Hematopoietic multipotent progenitor cell treated with erythropoietin and hydrocortisone succinate and interleukin-3 and kit ligand, for 15 days (in vitro differentiated cells): ENCODE data around the gene CTSZ.
A peak's percentile ranks its signal among the peaks of the same experiment; 100 is the strongest.
"Not testable (repeated sequence)": the region's sequence is repeated elsewhere in the genome, so short reads cannot be mapped to it uniquely, and the experiment has no call there.

Experiments used
- DNase-seq: peaks from one replicate; pipeline ENCODE4 v3.0.0-alpha.2; 2015; ENCODE audit warnings: low spot score

Gene CTSZ

DNA sequence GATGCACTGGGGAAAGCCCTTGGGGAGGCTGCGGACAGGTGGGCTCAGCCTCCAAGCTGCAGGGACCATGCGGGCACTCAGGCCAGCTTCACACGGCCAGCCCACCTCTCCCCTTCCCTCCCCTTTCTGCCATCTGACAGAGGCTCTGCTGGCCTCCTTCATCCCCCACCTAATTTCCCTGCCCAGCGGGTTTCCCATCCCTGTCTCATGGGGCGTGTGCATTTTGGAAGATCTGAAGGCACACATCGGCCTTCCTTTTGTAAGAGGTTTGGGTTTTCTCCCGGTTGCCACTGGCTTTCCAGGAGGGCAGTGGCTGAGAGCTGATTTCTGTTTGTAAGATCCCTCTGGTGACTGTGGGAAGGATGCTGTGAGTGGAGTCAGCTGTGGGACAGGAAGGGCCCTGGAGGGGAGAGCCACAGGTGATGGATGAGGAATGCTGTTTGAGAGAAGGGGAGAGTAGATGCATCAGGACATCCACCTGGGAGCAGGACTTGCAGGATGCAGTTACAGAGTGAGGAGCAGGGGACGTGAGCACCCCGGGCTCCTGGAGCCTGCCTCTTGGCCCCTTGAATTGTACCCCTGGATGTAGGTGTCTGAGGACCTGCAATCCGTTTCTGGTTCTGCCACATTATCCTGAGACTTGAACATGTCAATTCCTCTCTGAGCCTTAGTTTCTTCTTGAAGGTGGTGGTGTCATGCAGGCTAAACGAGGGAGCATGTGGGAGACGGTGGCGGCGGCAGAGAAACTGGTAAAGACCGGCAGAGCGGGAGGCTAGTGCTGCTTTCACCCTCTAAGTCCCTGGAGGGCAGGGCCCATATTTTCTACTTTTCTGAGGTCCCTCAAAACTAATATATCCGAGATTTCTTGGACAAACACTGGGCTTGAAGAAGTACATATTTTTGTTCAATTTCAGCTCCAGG lies 6.2 kb upstream of the CTSZ start:
- DNase-seq: no peak

DNA sequence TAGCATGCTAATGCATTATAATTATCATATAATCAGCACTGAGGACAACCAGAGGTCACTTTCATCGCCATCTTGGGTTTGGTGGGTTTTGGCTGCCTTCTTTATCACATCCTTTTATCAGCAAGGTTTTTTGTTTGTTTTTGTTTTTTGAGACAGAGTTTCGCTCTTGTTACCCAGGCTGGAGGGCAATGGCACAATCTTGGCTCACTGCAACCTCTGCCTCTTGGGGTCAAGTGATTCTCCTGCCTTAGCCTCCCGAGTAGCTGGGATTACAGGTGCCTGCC lies 4.8 kb upstream of the CTSZ start:
- DNase-seq: not testable (repeated sequence)

DNA sequence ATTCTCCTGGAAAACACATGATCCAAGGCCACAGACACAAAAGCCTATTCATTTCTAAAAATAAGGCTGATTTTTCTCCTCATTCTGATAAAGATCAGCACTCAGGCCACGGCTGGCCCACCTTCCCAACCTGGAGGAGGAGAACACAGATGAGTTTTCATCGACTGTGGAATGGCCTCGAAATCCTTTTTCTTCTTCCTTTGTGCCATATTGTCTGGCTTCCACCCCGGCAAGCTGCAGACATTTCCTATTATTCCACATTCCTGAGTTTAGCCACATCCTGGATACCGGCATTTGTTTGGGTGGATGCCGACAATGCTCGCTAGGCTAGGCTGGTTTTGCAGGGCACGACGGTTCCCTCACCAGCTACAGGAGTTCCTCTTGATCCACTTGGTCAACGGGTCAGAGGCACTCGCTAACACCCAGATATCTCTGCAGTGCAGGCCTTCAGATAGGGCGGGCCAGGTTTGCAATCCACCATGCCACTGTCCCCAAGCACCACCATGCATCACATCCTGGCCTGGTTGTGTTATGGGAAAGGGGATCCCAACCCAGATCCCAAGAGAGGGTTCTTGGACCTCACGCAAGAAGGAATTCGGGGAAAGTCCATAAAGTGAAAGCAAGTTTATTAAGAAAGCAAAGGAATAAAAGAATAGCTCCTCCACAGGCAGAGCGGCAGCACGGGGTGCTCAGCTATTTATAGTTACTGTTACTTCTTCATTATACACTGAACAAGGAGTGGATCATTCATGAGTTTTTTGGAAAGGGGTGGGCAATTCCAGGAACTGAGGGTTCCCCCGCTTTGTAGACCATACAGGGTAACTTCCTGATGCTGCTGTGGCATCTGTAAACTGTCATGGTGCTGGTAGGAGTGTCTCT lies 4.2 kb upstream of the CTSZ start:
- DNase-seq: peak; percentile 59

DNA sequence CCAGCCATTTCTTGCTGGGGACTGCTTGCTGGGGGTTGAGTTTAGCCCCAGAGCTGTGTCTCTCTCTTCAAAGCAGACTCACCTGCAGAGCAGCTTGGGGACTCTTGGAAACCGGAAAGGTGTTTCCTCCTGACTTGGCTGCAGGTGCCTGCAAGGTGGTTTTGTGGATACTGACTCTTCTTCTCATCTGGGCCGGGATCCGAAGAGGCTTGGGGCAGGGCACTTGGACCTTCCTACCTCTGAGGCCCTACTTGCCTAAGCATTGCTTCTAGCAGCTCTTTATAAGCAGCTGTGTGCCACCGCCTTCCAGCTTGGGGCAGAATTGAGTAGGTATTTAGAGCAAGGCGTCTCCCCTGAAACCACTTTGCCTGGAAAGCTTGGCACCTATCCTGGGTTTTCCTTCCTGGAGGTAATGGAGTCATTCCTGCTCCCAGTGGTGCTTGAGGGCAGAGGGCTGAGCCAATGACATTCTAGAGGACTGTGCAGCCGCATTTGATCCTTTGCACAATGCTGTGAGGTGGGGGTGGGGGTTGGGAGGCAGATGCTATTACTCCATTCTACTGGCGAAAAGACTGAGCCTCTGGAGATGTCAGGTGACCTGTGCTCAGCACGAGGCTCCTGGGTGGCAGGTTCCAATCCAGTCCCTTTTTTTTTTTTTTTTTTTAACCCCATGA lies 3.4 kb upstream of the CTSZ start:
- no peak for DNase-seq

DNA sequence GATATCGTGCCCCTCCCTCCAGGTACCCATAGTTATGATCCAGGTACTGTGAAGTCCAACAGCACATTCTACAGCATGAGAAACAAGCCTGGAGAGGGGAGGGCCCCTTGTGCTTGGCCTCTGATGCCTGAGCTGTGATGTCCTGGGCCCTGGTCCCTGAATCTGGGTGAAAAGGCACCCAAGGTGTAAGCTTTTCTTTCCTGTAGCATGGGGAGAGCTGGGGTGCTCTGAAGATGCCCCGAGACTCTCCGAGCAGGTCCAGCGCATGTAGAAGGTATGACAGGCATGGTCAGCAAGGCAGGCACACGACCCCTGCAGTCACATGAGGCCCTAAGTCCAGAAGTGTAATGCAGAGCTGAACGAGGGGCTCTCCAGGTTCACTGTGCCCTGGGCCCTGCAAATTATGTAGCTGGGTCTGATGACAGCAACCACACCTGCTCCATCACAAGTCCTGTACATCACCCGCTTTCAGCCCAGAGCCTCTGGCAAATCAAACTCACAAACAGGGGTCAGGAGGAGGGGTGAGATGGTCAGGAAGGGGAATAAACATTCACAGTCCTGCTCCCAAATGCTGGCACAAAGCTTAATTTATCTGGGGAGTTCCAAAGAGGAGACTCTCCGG lies 1.8 kb upstream of the CTSZ start:
- no peak for DNase-seq

DNA sequence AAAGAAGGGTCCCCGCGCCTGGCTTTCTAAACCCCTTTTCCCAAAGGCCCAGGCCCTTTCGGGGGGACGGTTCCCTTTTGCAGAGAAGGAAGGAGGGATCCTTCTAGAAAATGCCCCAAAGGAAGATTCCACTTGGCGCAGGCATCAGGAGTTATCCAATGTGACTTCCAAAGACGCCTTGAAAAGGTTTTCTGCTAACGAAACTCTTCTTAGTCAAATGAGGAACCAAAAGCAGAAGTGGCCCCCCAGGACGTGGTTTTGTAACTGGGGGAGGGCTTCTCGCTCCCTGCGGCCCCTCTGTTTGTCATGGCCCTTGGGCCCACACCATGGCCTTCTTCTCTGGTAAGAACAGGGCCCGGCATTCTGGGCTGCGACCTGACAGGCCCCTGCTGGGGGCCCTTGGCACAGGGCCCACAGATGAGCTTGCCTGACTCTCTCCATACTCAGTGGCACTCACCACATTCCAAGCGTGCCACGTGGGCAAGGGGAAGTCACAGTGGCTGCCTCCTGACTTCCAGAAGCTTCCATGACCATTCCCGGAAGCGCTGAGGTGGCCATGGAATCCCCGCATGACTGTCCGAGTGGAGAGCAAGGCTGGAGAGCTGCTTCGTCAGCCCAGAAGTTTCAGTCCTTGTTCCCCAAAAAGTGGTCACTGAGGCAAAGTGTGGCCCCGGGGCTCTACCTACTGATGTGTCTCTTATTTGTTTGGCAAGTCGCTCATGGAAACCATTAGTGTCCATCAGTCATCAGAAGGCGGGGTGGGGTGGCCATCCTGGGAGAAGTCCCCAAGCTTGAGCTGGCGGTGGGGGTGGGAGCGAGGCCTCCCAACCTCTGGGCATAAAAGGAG lies 834 bp upstream of the CTSZ start:
- DNase-seq: no peak

DNA sequence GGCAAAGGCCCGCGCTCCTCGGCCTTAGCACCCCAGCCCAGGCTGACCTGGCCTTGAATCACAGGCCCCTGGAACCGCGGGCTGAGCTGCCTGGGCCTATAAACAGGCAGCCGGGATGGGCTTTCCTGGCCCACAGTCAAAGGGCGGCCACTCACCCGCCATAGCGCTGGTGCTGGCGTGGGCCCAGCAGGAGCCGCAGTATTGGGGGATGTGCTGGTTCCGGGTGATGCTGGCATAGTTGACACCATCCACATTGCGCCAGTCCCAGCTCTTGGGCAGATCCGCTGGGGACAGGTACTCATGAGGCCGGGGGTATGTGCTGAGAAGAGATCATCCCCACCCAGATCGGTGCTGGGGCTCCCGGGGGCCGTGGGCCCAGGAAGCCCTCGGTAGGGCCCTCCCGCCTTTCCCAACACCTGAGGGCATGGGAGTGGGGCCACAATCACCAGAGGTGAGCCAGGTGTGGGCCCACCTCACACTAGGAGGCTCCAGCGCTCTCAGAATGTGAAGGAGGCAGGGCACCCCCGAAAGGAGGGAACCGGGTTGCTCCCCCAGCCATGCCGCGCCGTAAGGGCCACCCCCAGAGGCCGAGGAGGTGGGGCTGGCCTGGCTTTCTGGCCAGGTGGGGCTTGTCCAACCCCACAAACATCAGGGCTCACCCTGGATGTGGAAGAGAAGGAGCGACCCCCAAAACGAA lies 739 bp downstream of the CTSZ start:
- DNase-seq: peak; percentile 50

DNA sequence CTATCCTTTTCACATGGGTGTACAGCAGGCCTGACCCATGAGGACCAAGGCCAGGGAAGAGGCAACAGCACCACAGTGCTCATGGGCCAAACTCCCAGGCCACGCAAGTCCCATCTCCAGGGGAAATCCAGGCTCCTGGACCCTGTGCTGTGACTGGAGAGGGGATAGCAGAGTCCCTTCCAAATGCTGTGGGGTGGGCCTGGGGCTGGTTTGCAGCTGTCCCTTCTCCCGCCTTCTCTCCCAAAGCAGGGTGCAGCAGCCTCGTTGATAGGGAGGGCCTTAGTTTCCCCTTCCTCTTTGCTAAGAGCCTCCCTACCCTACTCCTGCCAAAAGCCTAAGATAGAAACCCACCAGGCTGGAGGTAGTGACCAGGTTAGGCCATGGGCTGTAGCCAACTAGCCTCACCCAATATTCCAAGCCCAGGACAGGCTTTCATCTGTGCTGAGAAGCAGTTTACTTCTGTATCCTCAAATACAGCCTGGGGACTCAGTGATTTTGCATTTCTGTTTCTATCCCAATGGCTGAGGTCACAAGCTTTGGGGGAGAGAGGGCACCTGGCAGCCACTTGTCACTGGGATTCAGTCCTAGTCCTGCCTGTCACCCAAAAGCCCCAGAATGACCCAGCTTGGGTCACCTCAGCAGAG lies 1.4 kb downstream of the CTSZ start:
- DNase-seq: no peak

DNA sequence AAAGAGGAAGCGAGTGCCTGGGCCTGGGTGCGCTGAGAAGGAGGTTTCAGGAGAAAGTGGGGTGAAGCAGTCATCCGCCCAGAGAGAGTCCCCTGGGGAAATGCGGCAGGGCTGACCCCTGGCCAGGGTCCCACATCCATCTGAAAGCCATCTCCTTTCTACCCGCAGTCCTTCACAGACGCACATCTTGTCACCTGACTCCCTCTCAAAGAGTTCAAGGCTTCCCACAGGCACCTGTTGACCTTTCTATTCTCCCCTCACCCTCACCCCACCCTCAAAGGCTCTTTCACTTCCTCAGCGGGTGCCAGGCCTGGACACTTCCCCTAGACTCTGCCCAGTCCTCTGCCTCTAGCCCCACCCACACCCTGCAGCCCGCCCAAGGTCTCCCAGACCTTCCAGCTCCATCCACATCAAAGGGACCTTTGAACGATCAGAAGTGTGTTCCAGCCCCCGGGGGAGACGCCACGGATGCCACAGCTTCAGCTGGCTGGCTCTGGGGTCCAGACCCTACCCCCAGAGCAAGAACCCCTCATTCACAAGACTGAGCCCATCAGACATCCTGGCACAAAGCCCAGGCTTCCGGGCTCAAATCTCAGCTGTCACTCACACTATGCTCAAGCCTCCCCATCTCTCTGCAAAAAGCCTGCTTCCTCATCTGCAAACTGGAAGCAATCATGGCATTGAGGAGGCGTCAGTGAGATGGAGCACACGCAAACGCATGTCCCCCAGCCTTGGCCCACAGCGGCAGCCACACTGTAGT lies 2.1 kb downstream of the CTSZ start:
- DNase-seq: peak; percentile 40

DNA sequence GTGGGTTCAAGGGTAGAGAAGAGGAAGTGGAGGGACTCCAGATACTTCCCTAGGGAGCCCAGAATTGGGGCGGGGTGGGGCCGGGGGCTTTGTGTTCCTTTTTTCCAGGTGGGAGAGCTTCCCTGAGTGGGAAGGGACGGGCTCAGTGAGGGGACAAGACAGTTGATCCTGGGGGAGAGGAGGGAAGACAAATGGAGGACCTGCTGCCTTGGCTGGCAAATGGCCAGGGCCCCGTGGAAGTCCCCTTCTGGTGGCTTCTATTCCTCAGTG lies 2.6 kb downstream of the CTSZ start:
- no peak for DNase-seq

DNA sequence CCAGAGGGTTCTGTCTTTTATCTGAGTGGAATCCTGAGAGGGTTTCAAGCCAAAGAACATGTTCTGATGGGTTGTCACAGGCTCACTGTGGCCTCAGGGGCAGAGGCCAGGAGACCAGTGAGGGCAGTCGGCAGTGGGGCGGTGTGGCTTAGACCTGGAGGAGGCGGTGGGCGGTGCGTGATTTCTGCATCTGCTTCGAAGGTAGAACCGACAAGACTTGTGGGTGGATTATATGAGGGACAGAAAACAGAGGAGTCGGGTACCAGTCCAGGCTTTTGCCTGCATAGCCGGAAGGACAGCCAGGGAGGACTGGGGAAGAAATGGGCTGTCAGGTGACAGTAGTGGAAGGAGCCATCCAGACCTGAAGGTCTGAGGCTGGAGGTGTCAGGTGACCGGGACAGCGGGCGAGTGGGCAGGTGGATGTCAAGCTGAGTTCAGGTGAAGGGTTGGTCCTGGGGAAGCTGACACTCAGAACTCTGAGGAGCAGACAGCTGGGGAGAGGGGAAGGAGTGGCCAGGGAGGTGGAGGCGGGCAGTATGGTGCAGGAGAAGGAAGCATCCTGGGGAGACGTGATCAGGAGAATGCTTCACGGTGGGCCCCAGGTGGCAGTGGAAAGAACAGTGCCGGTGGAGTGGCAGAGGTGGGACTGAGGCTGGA lies 3.1 kb downstream of the CTSZ start:
- DNase-seq: no peak

DNA sequence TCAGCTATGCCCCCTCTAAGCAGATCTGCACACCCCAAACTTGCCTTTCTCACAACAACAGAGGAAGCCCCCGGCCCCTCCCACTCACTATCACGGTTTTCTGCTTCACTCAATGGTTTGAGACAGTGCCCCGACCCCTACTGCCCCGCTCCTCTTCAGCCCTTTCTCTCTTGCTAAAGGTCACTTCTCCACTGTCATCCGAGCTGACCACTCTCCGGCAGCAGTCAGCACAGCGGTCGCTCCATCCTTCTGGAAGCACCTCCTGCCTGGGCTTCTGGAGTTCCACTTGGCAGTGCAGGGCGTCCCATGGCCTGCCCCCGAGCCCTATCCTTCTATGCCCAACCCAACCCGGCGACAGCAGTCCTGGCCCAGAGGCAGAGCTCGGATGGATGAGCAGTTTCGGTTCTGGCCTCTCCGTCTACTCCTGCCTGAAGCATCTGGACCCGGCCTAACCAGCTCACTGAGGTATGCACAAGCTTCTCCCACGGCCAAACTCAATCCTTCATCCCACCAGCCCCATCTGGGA lies 4.1 kb downstream of the CTSZ start:
- DNase-seq: no peak

DNA sequence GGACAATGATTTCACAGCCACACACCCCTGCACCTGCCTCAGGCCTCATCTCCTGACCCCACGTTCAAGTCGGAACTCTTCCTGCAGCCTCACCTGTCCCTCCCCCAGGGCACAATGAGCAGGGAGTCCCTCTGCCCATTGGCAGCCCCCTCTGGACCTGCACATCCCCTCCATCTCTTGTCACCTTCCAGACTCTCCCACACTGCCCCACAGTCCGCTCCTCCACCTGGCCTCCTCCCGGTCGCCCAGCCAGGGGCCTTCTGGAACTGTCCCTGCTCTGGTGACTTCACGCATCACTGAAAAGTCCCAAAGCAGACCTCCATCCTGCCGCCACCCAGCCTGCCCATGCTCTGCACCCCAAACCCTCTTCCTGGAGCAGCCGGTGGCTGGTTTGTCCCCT lies 4.7 kb downstream of the CTSZ start:
- no peak for DNase-seq

DNA sequence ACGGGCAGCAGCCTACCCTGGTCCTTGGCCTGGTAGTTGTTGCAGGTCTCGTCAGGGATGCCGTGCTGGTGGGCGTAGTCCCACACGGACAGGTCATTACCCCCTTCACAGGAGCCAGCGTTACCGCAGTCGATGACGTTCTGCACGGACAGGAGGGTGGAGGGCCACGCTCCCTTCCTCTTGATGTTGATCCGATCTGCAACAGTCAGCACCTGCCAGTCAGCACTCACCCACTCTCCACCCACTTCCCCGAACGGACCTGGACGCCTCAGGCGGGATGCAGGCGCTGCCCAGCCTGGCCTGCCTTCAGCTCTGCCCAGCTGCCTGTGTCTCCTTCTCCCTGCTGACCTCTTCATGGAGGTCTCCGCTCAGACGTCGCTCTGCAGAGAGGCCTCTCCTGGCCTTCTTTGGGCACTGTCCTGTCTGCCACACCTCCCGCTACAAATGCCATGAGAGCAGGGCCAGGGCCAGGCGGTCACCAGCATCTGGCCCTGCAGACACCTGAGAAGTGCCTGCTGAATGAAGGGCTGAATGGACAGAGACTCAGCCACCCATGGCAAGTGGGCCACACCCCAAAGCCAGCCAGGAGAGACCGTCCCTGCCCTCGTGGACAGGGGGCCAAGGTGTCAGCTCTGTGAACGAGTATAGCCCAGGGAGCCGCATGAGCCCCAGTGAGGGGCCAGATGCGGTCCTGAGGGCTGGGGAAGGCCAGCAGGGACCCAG lies 5.4 kb downstream of the CTSZ start:
- no peak for DNase-seq

DNA sequence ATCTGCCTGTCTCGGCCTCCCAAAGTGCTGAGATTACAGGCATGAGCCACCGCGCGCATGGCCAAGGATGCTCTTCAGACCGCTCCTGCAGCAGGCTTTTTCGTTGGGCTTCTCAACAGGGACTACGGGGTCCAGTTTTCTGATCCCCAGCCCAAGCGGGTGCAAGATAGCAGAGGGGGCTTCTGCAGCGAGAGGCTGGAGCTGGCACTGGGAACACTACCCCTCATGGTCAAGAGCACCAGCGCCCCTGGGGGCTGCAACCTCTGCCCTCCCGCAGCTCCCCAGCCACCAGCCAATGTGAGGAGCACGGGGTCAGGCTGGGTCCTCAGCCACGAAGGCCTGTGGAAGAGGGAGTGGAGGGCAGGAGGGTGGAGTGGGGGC lies 6.0 kb downstream of the CTSZ start:
- DNase-seq: no peak

DNA sequence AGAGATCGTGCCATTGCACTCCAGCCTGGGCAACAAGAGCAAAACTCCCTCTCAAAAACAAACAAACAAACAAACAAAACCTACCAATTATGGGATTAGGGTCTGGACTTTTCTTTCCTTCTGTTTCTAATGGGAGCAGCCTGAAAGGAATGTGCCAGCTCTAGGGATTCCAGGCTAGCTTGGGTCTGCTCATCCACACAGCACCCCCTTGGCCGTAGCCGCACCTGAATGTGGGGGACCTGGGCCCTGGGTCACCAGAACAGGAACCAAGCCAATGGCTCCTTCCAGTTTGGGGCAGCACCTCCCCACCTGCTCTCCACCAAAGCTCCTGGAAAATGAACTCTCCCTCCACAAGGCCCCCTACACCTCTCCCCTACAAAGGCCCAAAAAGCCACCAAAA lies 6.7 kb downstream of the CTSZ start:
- no peak for DNase-seq

DNA sequence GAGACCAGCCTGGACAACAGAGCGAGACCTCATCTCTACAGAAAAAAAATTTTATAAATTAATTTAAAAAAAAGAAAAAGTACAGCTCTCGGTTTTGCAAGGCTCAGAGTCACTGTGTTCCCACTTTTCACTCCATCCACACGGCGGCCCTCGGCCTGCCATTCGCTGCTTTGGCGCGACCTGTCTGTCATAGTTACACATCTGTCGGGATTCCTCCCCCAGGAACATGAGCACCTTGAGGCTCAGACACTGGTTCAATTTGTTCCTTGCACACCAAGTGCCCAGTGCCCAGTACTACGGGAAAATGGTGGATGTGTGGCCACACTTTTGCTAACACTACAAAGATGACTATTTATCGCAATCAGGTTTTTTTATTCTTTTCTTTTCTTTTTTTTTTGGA lies 8.4 kb downstream of the CTSZ start:
- no peak for DNase-seq

DNA sequence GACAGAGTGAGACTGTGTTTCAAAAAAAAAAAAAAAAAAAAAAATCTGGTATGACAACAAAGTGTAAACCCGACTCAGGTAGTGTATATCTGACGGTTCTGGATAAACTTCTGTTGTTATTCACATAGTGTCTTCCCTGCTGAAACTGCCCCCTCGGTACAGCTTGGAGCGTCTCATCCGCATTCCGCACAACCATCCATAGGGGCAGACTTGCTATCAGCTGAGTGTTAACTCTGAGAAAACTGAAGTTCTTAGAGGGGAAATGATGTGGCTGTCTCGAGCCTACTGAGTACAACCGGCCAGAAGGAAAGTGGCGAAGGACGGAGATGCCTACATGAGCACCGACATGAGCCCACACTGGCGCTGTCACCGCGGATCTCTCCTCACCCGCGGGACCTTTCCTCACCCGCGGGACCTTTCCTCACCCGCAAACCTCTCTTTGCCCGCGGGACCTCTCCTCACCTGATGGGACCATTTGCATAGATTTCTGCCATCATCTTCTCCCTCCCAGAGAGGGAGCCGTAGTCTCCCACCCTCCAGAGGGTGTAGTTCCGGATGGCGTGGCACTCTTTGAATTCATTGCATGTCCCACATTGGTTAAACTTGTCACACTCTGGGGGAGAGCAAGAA lies 9.8 kb downstream of the CTSZ start:
- DNase-seq: no peak
